H1 (cell line): Measurements from ENCODE around the gene USPL1. TPM values are rescaled to one million over a fixed set of nuclear protein-coding genes. Genes with fewer than 3 reads are reported as not detected.

Experiments used
- CTCF ChIA-PET: fragments of 300-600 bp; sonication (Branson Sonifier 250); formaldehyde crosslinking; loops from one replicate; lab custom pipeline; 2021; ENCODE audit not compliant: partially characterized antibody; lab: Charles Lee
- POLR2A ChIA-PET: fragments of 300-600 bp; sonication (Branson Sonifier 250); formaldehyde crosslinking; loops from one replicate; lab custom pipeline; 2021; ENCODE audit warnings: inconsistent platforms; ENCODE audit not compliant: partially characterized antibody; lab: Charles Lee
- DNase-seq, 2 experiments: peaks; one replicate each; pipeline versions ENCODE4 v3.0.0 to v3.0.0-alpha.2; 2010 to 2022; ENCODE audit warnings: low spot score in 2 of 2, low read depth in 1 of 2, mixed read lengths in 1 of 2
- FAIRE-seq: peaks from 2 replicates; lab custom pipeline; 2011; peaks lifted over from hg19 to GRCh38; lab: Jason Lieb, UNC
- H2AFZ ChIP-seq: 2 replicates; pipeline ENCODE4 v1.8.1; 2012; ENCODE audit warnings: low read length, inconsistent platforms
- H2AK5ac ChIP-seq: 2 replicates; pipeline ENCODE4 v1.6.1; 2013; ENCODE audit warnings: low read depth, low read length
- H2BK120ac ChIP-seq: replicated peaks from 2 replicates; pipeline ENCODE3; 2013; ENCODE audit warnings: low read depth, low read length, inconsistent platforms
- H2BK12ac ChIP-seq: 2 replicates; pipeline ENCODE4 v1.6.1; 2013; ENCODE audit warnings: low read depth, low read length
- H2BK15ac ChIP-seq: 2 replicates; pipeline ENCODE4 v1.6.1; 2013; ENCODE audit warnings: low read length
- H2BK20ac ChIP-seq: 2 replicates; pipeline ENCODE4 v1.6.1; 2013; ENCODE audit warnings: low read length
- H2BK5ac ChIP-seq: 2 replicates; pipeline ENCODE4 v1.6.1; 2013; ENCODE audit warnings: low read depth, low read length
- H3K14ac ChIP-seq: 2 replicates; pipeline ENCODE4 v1.6.1; 2013; ENCODE audit warnings: inconsistent platforms; ENCODE audit not compliant: insufficient read length
- H3K18ac ChIP-seq: 2 replicates; pipeline ENCODE4 v1.6.1; 2013; ENCODE audit warnings: low read length; ENCODE audit errors: extremely low read depth
- H3K23ac ChIP-seq: 2 replicates; pipeline ENCODE4 v1.6.1; 2013; ENCODE audit warnings: inconsistent platforms; ENCODE audit not compliant: insufficient read length
- H3K23me2 ChIP-seq: 2 replicates; pipeline ENCODE4 v1.6.1; 2013; ENCODE audit warnings: low read depth, low read length
- H3K27ac ChIP-seq: 2 replicates; pipeline ENCODE4 v1.6.1; 2011; ENCODE audit warnings: low read depth, low read length, inconsistent platforms
- H3K27me3 ChIP-seq, 4 experiments: replicated peaks in 1 of 4; 1 replicate in 1 of 4; 2 replicates in 3 of 4; pipeline versions ENCODE4 v1.6.1 to v1.8.1; 2011 to 2013; ENCODE audit warnings: low read length in 3 of 4, mild to moderate bottlenecking in 3 of 4, inconsistent platforms in 2 of 4, mixed read lengths in 2 of 4, moderate library complexity in 1 of 4; ENCODE audit not compliant: control insufficient read depth in 3 of 4, insufficient read depth in 3 of 4; ENCODE audit errors: extremely low read depth in 1 of 4
- H3K36me3 ChIP-seq, 4 experiments: 2 replicates each; pipeline versions ENCODE4 v1.6.1 to v1.8.1; 2011 to 2013; ENCODE audit warnings: mild to moderate bottlenecking in 4 of 4, low read length in 3 of 4, moderate library complexity in 2 of 4, control low read depth in 1 of 4, inconsistent platforms in 1 of 4; ENCODE audit not compliant: insufficient read depth in 4 of 4, control insufficient read depth in 2 of 4
- H3K4ac ChIP-seq: replicated peaks from 2 replicates; pipeline ENCODE3; 2013; ENCODE audit warnings: low read length, low read depth, mixed read lengths, inconsistent platforms; ENCODE audit not compliant: insufficient read length
- H3K4me1 ChIP-seq, 4 experiments: replicated peaks in 1 of 4; 1 replicate in 1 of 4; 2 replicates in 3 of 4; pipeline versions ENCODE4 v1.6.1 to v1.8.1; 2011 to 2013; ENCODE audit warnings: low read length in 3 of 4, inconsistent platforms in 2 of 4, mixed read lengths in 1 of 4; ENCODE audit not compliant: insufficient read depth in 4 of 4, control insufficient read depth in 3 of 4
- H3K4me2 ChIP-seq, 2 experiments: 2 replicates each; pipeline versions ENCODE4 v1.6.1 to v1.8.1; 2011 to 2013; ENCODE audit warnings: low read depth in 2 of 2, low read length in 2 of 2, control low read depth in 1 of 2, inconsistent platforms in 1 of 2, mild to moderate bottlenecking in 1 of 2; ENCODE audit not compliant: insufficient read depth in 1 of 2
- H3K4me3 ChIP-seq, 4 experiments: fragments of 200-600, 300-600 bp in 1 of 4; sonication (generic), shearing (Covaris generic), sonication (Bioruptor Twin) in 1 of 4; 2 replicates each; pipeline versions ENCODE4 v1.5.1 to v1.8.1; 2011 to 2016; ENCODE audit warnings: low read length in 4 of 4, low read depth in 3 of 4, control low read depth in 2 of 4, inconsistent platforms in 2 of 4, mild to moderate bottlenecking in 2 of 4, mixed read lengths in 1 of 4, moderate library complexity in 1 of 4; ENCODE audit not compliant: insufficient read depth in 2 of 4; ENCODE audit errors: extremely low read depth in 1 of 4
- H3K56ac ChIP-seq: replicated peaks from 2 replicates; pipeline ENCODE3; 2013; ENCODE audit warnings: low read depth, mild to moderate bottlenecking, mixed read lengths, low read length, inconsistent platforms; ENCODE audit not compliant: insufficient read length
- H3K79me1 ChIP-seq: 2 replicates; pipeline ENCODE4 v1.6.1; 2013; ENCODE audit warnings: low read depth, low read length, control low read depth
- H3K79me2 ChIP-seq, 2 experiments: 2 replicates each; pipeline versions ENCODE4 v1.6.1 to v1.8.1; 2012 to 2013; ENCODE audit warnings: low read length in 2 of 2, mild to moderate bottlenecking in 2 of 2, inconsistent platforms in 1 of 2; ENCODE audit not compliant: insufficient read depth in 2 of 2, control insufficient read depth in 1 of 2
- H3K9ac ChIP-seq, 4 experiments: replicated peaks in 1 of 4; 1 replicate in 1 of 4; 2 replicates in 3 of 4; pipeline versions ENCODE4 v1.6.1 to v1.8.1; 2011 to 2013; ENCODE audit warnings: low read depth in 3 of 4, low read length in 3 of 4, control low read depth in 2 of 4, mild to moderate bottlenecking in 2 of 4, moderate library complexity in 2 of 4, inconsistent platforms in 1 of 4; ENCODE audit errors: extremely low read depth in 1 of 4
- H3K9me3 ChIP-seq, 2 experiments: 2 replicates each; pipeline versions ENCODE4 v1.6.1 to v1.8.1; 2012 to 2013; ENCODE audit warnings: mild to moderate bottlenecking in 2 of 2, moderate library complexity in 2 of 2, control low read depth in 1 of 2, inconsistent platforms in 1 of 2, low read depth in 1 of 2, low read length in 1 of 2, mixed read lengths in 1 of 2; ENCODE audit not compliant: insufficient read depth in 2 of 2
- H4K20me1 ChIP-seq, 2 experiments: replicated peaks in 1 of 2; 2 replicates each; pipeline versions ENCODE3 to v1.8.1; 2011 to 2013; ENCODE audit warnings: inconsistent platforms in 2 of 2, low read length in 2 of 2, mild to moderate bottlenecking in 1 of 2; ENCODE audit not compliant: insufficient read depth in 2 of 2, control insufficient read depth in 1 of 2
- H4K5ac ChIP-seq: 2 replicates; pipeline ENCODE4 v1.6.1; 2013; ENCODE audit warnings: low read length, low read depth, mixed read lengths, inconsistent platforms; ENCODE audit not compliant: insufficient read length
- H4K8ac ChIP-seq: 2 replicates; pipeline ENCODE4 v1.8.0; 2013; ENCODE audit warnings: mild to moderate bottlenecking, moderate library complexity, low read length, inconsistent platforms; ENCODE audit not compliant: insufficient read depth; ENCODE audit errors: extremely low read depth
- H4K91ac ChIP-seq: replicated peaks from 2 replicates; pipeline ENCODE3; 2013; ENCODE audit warnings: low read length, mixed read lengths, inconsistent platforms; ENCODE audit not compliant: insufficient read length
- SRF ChIP-seq: IDR thresholded peaks from 2 replicates; pipeline ENCODE4 v1.6.1; 2011; ENCODE audit warnings: mild to moderate bottlenecking, low read depth, low read length, moderate library complexity
- WGBS, 2 experiments: shearing (Covaris generic) in 1 of 2; methylation state at CpG; one replicate each; pipeline versions ENCODE4 v1.1.6 to v1.1.7; 2013 to 2015; ENCODE audit warnings: low lambda C conversion rate in 2 of 2, mixed read lengths in 2 of 2, inconsistent platforms in 1 of 2, low coverage in 1 of 2, missing lambda C conversion rate in 1 of 2; ENCODE audit not compliant: insufficient replicate concordance in 2 of 2, insufficient coverage in 1 of 2, insufficient read length in 1 of 2; ENCODE audit errors: extremely low coverage in 1 of 2, missing lambda C conversion rate in 1 of 2; 5-methylcytosine and 5-hydroxymethylcytosine counted together
- polyA plus RNA-seq, 7 experiments: library from polyadenylated mRNA; depleted of rRNA in 3 of 7; stranded (reverse) in 5 of 7; unstranded in 2 of 7; fragments of >200 nt in 5 of 7; fragments of 200-250 nt in 2 of 7; gene quantifications; 1 replicate in 5 of 7; 2 replicates in 1 of 7; 4 replicates in 1 of 7; pipeline versions ENCODE4 v1.2.1 to v1.2.3, GENCODE V29; 2011 to 2013; ENCODE audit warnings: missing spikeins in 2 of 7, mixed read lengths in 2 of 7
- total RNA-seq: library from RNA; stranded (reverse); fragmentation: NEBNext Ultra II Directional; extraction: Animal tissue kit (Norgen Biotek cat#: 25700); gene quantifications from 2 replicates; pipeline ENCODE4 v1.2.1, GENCODE V29; 2021

USPL1 gene
- total and polyA plus RNA-seq, 2 of the 8 experiments (the other 6 are each of a cell fraction or from before 2014, with no cell fraction given) = 6.3 to 17.1 TPM

GRCh38 chr13:30585748-30586262 is 31.9 kb upstream of the USPL1 start:
- FAIRE-seq = no peak
- POLR2A ChIA-PET = no interaction called here
- WGBS, 2 experiments = 88% methylated on average over 3 of the region's 3 CpGs; no CpG with 5 or more reads in 1 of the 2 experiments

More at GRCh38 chr13:30585748-30586262, 31.9 kb upstream of the USPL1 start:
- Histone ChIP-seq H3K9me3 (no peaks in the 10 kb centered on the region), H4K91ac (no peak overlapping the region), H3K79me2 (no peaks in the 10 kb centered on the region), H3K27ac (no peak overlapping the region), H3K4me1 (peaks cover 0 to 1% (median 0%) of the 10 kb centered on the region in 4 experiments; a peak in 1 of 7 replicates), H3K79me1 (no peaks in the 10 kb centered on the region), H3K23me2 (no peaks in the 10 kb centered on the region; the same call in 1 of the 2 replicates), H3K4ac (no peak overlapping the region), H4K8ac (no peak overlapping the region), H3K4me3 (no peak overlapping the region), H3K14ac (no peak overlapping the region), H4K20me1 (no peaks in the 10 kb centered on the region), H3K9ac (no peak overlapping the region), H3K36me3 (no peaks in the 10 kb centered on the region), H3K23ac (no peak overlapping the region), H2BK12ac (no peak overlapping the region), H4K5ac (no peak overlapping the region), H2BK120ac (no peak overlapping the region), H2AFZ (no peak overlapping the region), H2BK20ac (no peak overlapping the region), H3K56ac (no peak overlapping the region), H2BK15ac (no peak overlapping the region), H3K4me2 (no peak overlapping the region), H3K27me3 (no peaks in the 10 kb centered on the region), H2BK5ac (no peak overlapping the region), H3K18ac (no peak overlapping the region), H2AK5ac (no peak overlapping the region)
- CTCF ChIA-PET = interaction anchor here (0.7 to 1.5 kb wide), 3 partner anchors 10 to 453 kb away, joined by 3 to 4 read pairs (median 3); no protein-coding TSS in a partner anchor
- TF ChIP-seq SRF = no peak
- no peak for DNase-seq
